Thyroid gland (tissue), 4 donors: ENCODE data around the gene GRIN2A.

Source experiments
- CTCF ChIP-seq, 6 experiments: fragments of 200-600 bp in 3 of 6; fragments of 450-650 bp in 3 of 6; sonication (generic) in 3 of 6; IDR thresholded peaks; one replicate each; pipeline ENCODE4 v1.5.1; 2016 to 2019; ENCODE audit warnings: antibody characterized with exemption in 6 of 6, mild to moderate bottlenecking in 2 of 6, inconsistent platforms in 1 of 6, moderate library complexity in 1 of 6
- POLR2A ChIP-seq, 2 donors: fragments of 450-650 bp; IDR thresholded peaks; one replicate each; pipeline ENCODE4 v1.6.1; 2017; ENCODE audit warnings: antibody characterized with exemption in 2 of 2, mild to moderate bottlenecking in 2 of 2, moderate library complexity in 1 of 2

GRCh38 chr16:9850817-9851216 lies 331.4 kb downstream of the GRIN2A start:
- TF ChIP-seq CTCF (IDR thresholded peaks at IDR 0.05), result no peak
- TF ChIP-seq POLR2A (IDR thresholded peaks at IDR 0.05), result no peak
